ENCODE measurements around the gene COL7A1.

GRCh38 chr3:48625600-48625999 is 30.5 kb upstream of the COL7A1 start:
- TF ChIP-seq POLR2A (IDR thresholded peaks at IDR 0.05), result no peak
- no peak for TF ChIP-seq CTCF (IDR thresholded peaks at IDR 0.05)

All from uterus (tissue), 2 donors.